Hepatocyte (in vitro differentiated cells): ENCODE results near the gene CARM1. TPM values are rescaled to one million over a fixed set of nuclear protein-coding genes. Genes with fewer than 3 reads are reported as not detected.

ENCODE experiments used
- DNase-seq: peaks from one replicate; pipeline ENCODE4 v3.0.0-alpha.2; 2016; ENCODE audit warnings: low spot score
- H2AFZ ChIP-seq: fragments of 200-600 bp; sonication (generic); 2 replicates; pipeline ENCODE4 v1.6.0; 2016; ENCODE audit warnings: antibody characterized with exemption, mild to moderate bottlenecking
- H3K27ac ChIP-seq: fragments of 200-600 bp; sonication (generic); 2 replicates; pipeline ENCODE4 v1.5.1; 2016; ENCODE audit warnings: mild to moderate bottlenecking
- H3K27me3 ChIP-seq: fragments of 200-600 bp; sonication (generic); 2 replicates; pipeline ENCODE4 v1.6.1; 2016
- H3K36me3 ChIP-seq: fragments of 200-600 bp; sonication (generic); replicated peaks from 2 replicates; pipeline ENCODE4 v1.5.1; 2016; ENCODE audit warnings: low read depth; ENCODE audit not compliant: insufficient read depth
- H3K4me1 ChIP-seq: fragments of 200-600 bp; sonication (generic); 2 replicates; pipeline ENCODE4 v1.5.1; 2016; ENCODE audit warnings: mild to moderate bottlenecking, moderate library complexity; ENCODE audit not compliant: insufficient read depth
- H3K4me2 ChIP-seq: fragments of 200-600 bp; sonication (generic); 2 replicates; pipeline ENCODE4 v1.6.0; 2016
- H3K4me3 ChIP-seq: fragments of 200-600 bp; sonication (generic); 2 replicates; pipeline ENCODE4 v1.5.1; 2016; ENCODE audit warnings: mild to moderate bottlenecking
- H3K79me2 ChIP-seq: fragments of 200-600 bp; sonication (generic); 2 replicates; pipeline ENCODE4 v1.6.0; 2017; ENCODE audit warnings: mild to moderate bottlenecking
- H3K9me2 ChIP-seq: fragments of 200-600 bp; sonication (generic); replicated peaks from 2 replicates; pipeline ENCODE4 v1.6.0; 2017; ENCODE audit warnings: mild to moderate bottlenecking; ENCODE audit not compliant: insufficient read depth
- H3K9me3 ChIP-seq: fragments of 200-600 bp; sonication (generic); 2 replicates; pipeline ENCODE4 v1.5.1; 2016; ENCODE audit warnings: low read depth, mild to moderate bottlenecking
- H4K20me1 ChIP-seq: fragments of 200-600 bp; sonication (generic); 2 replicates; pipeline ENCODE4 v1.6.0; 2016; ENCODE audit warnings: mild to moderate bottlenecking; ENCODE audit not compliant: insufficient read depth, poor library complexity, severe bottlenecking
- EZH2 ChIP-seq: fragments of 200-600 bp; sonication (generic); IDR thresholded peaks from 2 replicates; pipeline ENCODE4 v1.6.1; 2016; ENCODE audit warnings: antibody characterized with exemption, mild to moderate bottlenecking, borderline replicate concordance
- EZH2phosphoT487 ChIP-seq: fragments of 200-600 bp; sonication (generic); IDR thresholded peaks from one replicate; pipeline ENCODE4 v1.6.1; 2018; ENCODE audit warnings: antibody characterized with exemption, mild to moderate bottlenecking, low read depth, moderate library complexity; ENCODE audit not compliant: unreplicated experiment, severe bottlenecking
- WGBS: methylation state at CpG from one replicate; pipeline ENCODE4 v1.1.6; 2016; ENCODE audit warnings: low lambda C conversion rate; ENCODE audit errors: missing lambda C conversion rate; 5-methylcytosine and 5-hydroxymethylcytosine counted together
- polyA plus RNA-seq: library from polyadenylated mRNA; unstranded; fragments of >200 nt; fragmentation: Nextera tagmentation; extraction: Ambion mirVana; gene quantifications from 2 replicates; pipeline ENCODE4 v1.2.1, GENCODE V29; 2016
- total RNA-seq: library from RNA; depleted of rRNA; stranded (reverse); fragments of >200 nt; gene quantifications from 2 replicates; pipeline ENCODE4 v1.2.3, GENCODE V29; 2014
- TF ChIP-seq, protein P1 (sequence below): fragments of 200-600 bp; sonication (generic); IDR thresholded peaks from 2 replicates; pipeline ENCODE4 v1.5.1; 2016; ENCODE audit warnings: antibody characterized with exemption, mild to moderate bottlenecking; ENCODE audit not compliant: poor library complexity

CARM1 gene
- total and polyA plus RNA-seq, 2 experiments from 2014 or later: 34.3 to 45.7 TPM

DNA sequence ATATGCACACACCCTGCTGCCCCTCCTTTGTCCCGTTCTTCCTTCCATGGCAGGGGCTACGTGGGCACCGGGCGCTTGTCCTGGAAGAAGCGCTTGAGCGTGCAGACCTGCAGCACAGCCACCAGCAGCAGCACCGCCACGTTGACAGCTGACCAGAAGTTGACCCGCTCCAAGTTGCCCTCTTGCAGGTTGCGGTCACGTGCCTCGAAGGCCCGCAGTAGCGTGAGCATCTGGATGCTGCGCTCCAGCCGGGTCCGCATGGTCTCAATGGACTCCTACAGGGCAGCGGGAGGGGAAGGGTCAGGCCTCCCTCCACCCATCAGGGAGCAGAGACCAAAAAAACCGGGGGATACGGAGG, 38.4 kb upstream of the CARM1 start:
- Histone ChIP-seq H3K27ac (no peak overlapping the region), H3K36me3 (no peaks in the 10 kb centered on the region), H2AFZ (no peak overlapping the region), H3K4me3 (no peak overlapping the region), H3K27me3 (no peaks in the 10 kb centered on the region), H3K79me2 (no peaks in the 10 kb centered on the region), H3K9me3 (no peaks in the 10 kb centered on the region), H4K20me1 (no peaks in the 10 kb centered on the region), H3K4me2 (no peak overlapping the region), H3K9me2 (no peaks in the 10 kb centered on the region), H3K4me1 (peaks cover 5% of the 10 kb centered on the region)
- DNase-seq: no peak
- 94% methylated on average over 19 of the region's 20 CpGs for WGBS
- no peak for TF ChIP-seq EZH2
- TF ChIP-seq EZH2phosphoT487: no peak
- TF ChIP-seq, protein P1, sequence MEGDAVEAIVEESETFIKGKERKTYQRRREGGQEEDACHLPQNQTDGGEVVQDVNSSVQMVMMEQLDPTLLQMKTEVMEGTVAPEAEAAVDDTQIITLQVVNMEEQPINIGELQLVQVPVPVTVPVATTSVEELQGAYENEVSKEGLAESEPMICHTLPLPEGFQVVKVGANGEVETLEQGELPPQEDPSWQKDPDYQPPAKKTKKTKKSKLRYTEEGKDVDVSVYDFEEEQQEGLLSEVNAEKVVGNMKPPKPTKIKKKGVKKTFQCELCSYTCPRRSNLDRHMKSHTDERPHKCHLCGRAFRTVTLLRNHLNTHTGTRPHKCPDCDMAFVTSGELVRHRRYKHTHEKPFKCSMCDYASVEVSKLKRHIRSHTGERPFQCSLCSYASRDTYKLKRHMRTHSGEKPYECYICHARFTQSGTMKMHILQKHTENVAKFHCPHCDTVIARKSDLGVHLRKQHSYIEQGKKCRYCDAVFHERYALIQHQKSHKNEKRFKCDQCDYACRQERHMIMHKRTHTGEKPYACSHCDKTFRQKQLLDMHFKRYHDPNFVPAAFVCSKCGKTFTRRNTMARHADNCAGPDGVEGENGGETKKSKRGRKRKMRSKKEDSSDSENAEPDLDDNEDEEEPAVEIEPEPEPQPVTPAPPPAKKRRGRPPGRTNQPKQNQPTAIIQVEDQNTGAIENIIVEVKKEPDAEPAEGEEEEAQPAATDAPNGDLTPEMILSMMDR: no peak

DNA sequence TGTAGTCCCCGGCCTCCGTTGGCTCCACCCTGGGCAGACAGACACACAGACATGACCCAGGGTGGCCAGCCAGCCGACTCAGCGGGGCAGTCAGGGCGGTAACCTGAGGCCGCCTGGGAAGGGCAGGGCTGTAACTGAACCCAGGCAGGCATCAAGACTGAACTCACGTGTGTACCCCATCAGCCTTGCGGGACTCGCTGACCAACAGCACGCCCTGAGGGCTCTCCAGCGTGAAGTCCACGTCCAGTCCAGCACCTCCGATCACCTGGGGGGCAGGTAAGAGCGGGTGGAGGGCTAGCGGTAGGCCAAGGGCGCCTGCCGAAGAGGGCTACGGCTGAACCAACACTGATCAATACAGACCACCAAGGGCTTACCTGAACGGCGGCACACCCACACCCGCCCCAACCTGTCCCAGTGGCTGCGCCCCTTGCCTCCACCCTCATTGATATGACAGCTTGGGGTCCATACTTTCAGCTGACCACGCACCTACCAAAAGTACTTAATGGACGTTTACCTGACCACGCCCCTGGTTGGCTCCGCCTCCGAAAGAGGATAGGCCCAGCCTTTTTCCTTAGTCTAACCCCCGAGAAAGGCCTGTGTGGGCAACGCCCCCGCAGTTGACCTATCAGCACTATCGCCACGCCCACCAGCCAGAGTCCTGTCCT, 36.1 kb upstream of the CARM1 start:
- H3K36me3 ChIP-seq: no peaks in the 10 kb centered on the region
- no peak overlapping the region for H3K4me3 ChIP-seq
- DNase-seq: no peak
- 70% methylated on average over 28 of the region's 32 CpGs for WGBS
- H3K27ac ChIP-seq: peak overlapping the region; percentile 55
- H3K27me3 ChIP-seq: no peaks in the 10 kb centered on the region
- no peaks in the 10 kb centered on the region for H3K79me2 ChIP-seq
- H3K9me3 ChIP-seq: no peaks in the 10 kb centered on the region
- peaks cover 5% of the 10 kb centered on the region for H3K4me1 ChIP-seq
- H4K20me1 ChIP-seq: no peaks in the 10 kb centered on the region
- TF ChIP-seq EZH2 (no peak), EZH2phosphoT487 (no peak)
- TF ChIP-seq, protein P1: no peak
- peak overlapping the region; percentile 64 for H3K4me2 ChIP-seq
- H3K9me2 ChIP-seq: no peaks in the 10 kb centered on the region
- H2AFZ ChIP-seq: no peak overlapping the region

DNA sequence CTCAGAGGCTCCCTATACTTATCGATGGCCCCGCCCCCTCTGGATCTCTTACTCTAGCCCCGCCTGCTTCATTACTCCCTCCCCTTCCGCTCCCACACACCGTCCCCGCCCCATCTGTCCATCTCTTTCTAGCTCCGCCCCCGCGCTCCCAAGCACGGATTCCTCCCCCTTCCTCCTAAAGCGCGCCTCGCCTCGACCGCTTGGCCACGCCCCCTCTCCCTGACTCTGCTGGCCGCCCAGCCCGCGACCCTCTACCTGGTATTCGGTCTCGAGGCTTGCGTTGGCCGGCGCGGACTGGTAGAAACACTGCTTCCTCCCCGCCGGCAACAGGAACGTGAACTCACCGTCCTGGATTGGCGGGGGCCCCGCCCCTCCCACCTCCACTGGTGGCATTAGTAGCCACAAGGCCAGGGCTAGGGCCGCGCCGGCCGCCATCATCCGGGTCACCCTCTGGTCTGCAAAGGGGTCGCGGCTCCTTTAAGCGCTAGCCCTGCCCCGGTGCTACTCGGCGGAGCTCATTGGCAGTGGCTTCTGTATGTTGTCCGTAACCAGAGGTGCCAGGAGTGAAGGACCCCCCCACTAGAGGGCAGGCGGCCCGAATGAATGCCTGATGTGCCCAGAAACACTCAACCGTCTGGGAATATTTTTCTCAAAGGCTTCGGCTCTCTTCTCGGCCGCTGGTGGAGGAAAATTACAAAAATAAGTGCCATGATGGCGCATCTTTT, 35.4 kb upstream of the CARM1 start, which contains the start of gene TMED1:
Gene TMED1 (minus strand): TSS at position 459 of the 725 bp plus-strand sequence. CDS start 21 bp downstream, at position 438.
- no peaks in the 10 kb centered on the region for H3K9me2 ChIP-seq
- peak within 1 kb of the TSS; percentile 72 for H3K4me2 ChIP-seq
- no peaks in the 10 kb centered on the region for H3K27me3 ChIP-seq
- H2AFZ ChIP-seq: peak within 1 kb of the TSS; percentile 67
- under 1% methylated on average over 37 of the region's 50 CpGs for WGBS
- no peaks in the 10 kb centered on the region for H4K20me1 ChIP-seq
- no peaks in the 10 kb centered on the region for H3K9me3 ChIP-seq
- peak within 1 kb of the TSS; percentile 96 for H3K27ac ChIP-seq
- peak within 1 kb of the TSS; percentile 38 for H3K4me3 ChIP-seq
- no peaks in the 10 kb centered on the region for H3K36me3 ChIP-seq
- H3K4me1 ChIP-seq: peaks cover 5% of the 10 kb centered on the region
- peak; percentile 100 for DNase-seq
- H3K79me2 ChIP-seq: no peaks in the 10 kb centered on the region
- TF ChIP-seq EZH2: no peak
- TF ChIP-seq EZH2phosphoT487: no peak
- TF ChIP-seq, protein P1: peak; percentile 13
